Bronchial epithelial cell (primary cell): ENCODE measurements around the gene KCNT2. TPM values are rescaled to one million over a fixed set of nuclear protein-coding genes. Genes with fewer than 3 reads are reported as not detected.

Experiments used
- DNase-seq: peaks from one replicate; pipeline ENCODE4 v3.0.0-alpha.2; 2010; ENCODE audit warnings: low read depth
- FAIRE-seq: peaks from 2 replicates; lab custom pipeline; 2011; peaks lifted over from hg19 to GRCh38; lab: Jason Lieb, UNC
- H3K27me3 ChIP-seq: 2 replicates; pipeline ENCODE4 v1.5.1; 2011; ENCODE audit warnings: low read length; ENCODE audit not compliant: control insufficient read depth, insufficient read depth
- H3K36me3 ChIP-seq: 2 replicates; pipeline ENCODE4 v1.5.1; 2011; ENCODE audit warnings: low read length; ENCODE audit not compliant: control insufficient read depth, insufficient read depth
- H3K4me3 ChIP-seq: 2 replicates; pipeline ENCODE4 v1.5.1; 2011; ENCODE audit warnings: mild to moderate bottlenecking, low read depth, low read length, control low read depth
- total RNA-seq: library from RNA; depleted of rRNA; stranded (reverse); fragments of >200 nt; gene quantifications from 2 replicates; pipeline ENCODE4 v1.2.1, GENCODE V29; 2014
- TF ChIP-seq, protein P1 (sequence below): IDR thresholded peaks from 2 replicates; pipeline ENCODE4 v1.5.1; 2011; ENCODE audit warnings: mild to moderate bottlenecking, moderate library complexity, low read length, control low read depth, inconsistent platforms; ENCODE audit not compliant: insufficient read depth, severe bottlenecking

KCNT2 gene
- total RNA-seq: under 0.01 and 0.38 TPM in 2 replicates

DNA sequence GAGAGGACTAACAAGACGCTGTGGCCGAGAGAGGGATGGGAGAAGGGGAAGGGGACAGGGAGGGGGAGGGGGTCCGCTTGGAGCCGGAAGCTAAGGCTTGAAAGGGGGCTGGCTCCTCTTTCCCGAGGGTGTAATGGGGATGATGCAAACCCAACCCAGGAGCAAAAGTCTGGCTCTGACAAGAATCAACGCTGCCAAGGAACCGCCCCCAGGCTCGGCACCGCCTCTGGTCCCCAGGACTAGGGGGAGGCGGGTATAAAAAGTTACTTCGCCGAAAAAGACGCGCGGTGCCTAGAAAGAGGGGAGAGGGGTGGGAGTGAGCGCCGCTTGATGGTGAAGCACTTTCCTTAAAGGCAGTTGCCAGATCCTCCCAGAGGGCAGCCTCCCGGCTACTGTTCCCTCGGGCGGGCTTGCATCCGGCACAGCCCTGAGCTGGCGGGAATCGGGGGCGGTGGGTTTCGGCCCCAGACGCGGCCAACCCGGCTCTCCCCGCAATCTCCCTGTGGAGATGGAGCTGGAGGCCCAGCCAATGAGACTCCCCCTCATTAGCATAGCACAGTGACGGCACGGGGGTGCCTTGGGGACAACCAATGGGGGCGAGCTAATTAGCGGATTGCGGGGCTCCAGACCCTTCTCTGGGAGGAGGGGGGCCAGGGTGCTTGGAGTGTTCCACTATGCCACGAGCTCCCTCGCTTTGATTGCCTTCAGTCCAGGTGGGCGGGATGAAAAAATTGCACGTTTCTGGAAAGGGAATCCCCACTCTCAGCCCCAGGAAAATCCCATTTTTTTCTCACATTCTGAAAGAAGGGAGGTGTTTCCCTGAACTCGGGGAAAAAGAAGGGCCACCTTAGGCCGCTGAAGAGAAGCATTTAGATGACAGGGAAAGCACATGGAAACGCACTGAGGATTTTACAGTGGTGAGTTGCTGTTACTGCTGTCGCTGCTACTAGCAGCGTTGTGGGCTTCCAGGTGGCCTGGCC, at the start of gene KCNT2:
Gene KCNT2 (minus strand): TSS at position 51 of the 980 bp plus-strand sequence. CDS start 131 bp downstream, outside the sequence.
- TF ChIP-seq, protein P1, sequence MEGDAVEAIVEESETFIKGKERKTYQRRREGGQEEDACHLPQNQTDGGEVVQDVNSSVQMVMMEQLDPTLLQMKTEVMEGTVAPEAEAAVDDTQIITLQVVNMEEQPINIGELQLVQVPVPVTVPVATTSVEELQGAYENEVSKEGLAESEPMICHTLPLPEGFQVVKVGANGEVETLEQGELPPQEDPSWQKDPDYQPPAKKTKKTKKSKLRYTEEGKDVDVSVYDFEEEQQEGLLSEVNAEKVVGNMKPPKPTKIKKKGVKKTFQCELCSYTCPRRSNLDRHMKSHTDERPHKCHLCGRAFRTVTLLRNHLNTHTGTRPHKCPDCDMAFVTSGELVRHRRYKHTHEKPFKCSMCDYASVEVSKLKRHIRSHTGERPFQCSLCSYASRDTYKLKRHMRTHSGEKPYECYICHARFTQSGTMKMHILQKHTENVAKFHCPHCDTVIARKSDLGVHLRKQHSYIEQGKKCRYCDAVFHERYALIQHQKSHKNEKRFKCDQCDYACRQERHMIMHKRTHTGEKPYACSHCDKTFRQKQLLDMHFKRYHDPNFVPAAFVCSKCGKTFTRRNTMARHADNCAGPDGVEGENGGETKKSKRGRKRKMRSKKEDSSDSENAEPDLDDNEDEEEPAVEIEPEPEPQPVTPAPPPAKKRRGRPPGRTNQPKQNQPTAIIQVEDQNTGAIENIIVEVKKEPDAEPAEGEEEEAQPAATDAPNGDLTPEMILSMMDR: no peak
- DNase-seq (peak; percentile 9), FAIRE-seq (no peak)
- no peaks in the 10 kb centered on the region for H3K36me3 ChIP-seq
- H3K4me3 ChIP-seq: peak within 1 kb of the TSS; percentile 51
- H3K27me3 ChIP-seq: no peaks in the 10 kb centered on the region

DNA sequence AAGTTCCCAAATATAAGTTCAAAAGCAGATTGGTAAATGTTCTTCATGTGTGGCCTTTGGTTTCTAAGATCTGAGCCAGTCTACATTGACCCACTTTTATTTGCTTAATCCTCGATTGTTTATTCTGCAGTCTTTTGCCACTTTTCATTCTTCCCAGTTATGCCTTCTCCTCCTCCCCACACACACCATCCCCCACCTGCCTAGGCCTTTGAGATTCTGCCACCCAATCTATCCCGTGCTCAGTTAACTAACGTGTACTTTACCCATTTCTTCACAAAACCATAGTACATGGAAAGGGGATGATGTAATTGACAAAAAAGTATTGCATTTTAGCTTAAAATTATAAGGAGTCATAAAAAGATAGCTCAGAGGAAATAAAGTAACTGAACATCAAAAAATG, 47.3 kb upstream of the KCNT2 start:
- Histone ChIP-seq H3K27me3 (no peaks in the 10 kb centered on the region), H3K4me3 (no peak overlapping the region), H3K36me3 (no peaks in the 10 kb centered on the region)
- DNase-seq (no peak), FAIRE-seq (peak; percentile 18)
- TF ChIP-seq, protein P1: no peak

DNA sequence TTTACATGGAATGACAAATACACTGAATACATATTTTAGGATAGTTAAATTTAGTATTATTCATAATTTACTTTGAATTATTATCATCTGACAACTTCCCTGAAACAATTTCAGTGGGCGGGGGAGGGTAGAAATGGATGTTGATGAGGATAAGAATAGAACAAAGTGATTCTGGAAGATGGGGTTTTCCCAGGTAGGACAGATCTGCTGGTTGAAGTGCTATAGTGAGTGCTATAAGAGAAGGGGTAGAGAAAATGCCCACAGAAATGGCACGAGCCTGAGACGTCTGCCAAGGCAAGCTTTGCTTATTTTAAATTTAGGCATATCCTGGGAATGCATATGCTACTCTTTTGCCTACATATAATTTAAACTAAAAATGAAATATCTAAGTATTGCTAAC, 46.8 kb upstream of the KCNT2 start:
- H3K36me3 ChIP-seq: no peaks in the 10 kb centered on the region
- DNase-seq (no peak), FAIRE-seq (no peak)
- no peak overlapping the region for H3K4me3 ChIP-seq
- no peaks in the 10 kb centered on the region for H3K27me3 ChIP-seq
- TF ChIP-seq, protein P1: no peak

DNA sequence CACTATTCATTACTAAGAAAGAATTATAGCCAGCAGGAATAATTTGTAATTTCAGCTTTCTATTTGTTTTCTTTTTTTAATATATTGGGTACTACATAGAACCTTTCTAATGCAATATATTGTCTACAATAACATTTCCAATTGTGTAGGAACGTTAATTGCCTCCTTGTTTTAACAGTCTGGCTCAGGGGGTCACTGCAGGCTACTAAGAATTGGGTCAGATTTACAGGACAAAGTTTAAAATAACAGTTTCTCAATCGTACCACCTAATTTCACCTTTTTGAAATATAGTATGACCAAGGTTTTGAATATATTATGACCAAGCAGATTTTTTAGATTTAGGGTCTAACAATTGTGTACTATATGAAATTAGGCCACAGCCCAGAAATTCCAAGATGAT, 46.0 kb upstream of the KCNT2 start:
- TF ChIP-seq, protein P1: no peak
- FAIRE-seq (no peak), DNase-seq (no peak)
- Histone ChIP-seq H3K27me3 (no peaks in the 10 kb centered on the region), H3K4me3 (no peak overlapping the region), H3K36me3 (no peaks in the 10 kb centered on the region)

DNA sequence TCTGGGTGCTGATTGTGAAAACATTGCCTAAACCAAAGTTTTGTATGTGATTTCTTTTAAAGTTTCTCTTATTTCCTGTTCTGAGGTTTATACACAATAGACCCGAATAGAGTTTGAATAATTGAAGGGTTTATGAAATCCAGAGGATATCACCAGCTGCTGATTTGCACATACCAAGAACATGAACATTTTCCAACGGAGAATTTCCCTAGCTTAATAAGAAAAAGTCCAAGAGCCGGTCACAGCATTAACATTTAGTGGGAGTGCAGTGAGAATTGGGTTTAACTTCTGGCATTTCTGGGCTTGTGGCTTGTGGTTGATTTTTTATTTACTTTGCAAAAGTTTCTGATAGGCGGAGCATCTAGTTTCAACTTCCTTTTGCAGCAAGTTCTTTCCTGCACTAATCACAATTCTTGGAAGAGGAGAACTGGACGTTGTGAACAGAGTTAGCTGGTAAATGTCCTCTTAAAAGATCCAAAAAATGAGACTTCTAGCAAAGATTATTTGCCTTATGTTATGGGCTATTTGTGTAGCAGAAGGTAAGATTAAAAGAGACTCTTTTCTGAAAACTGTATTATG, 43.5 kb upstream of the KCNT2 start, which contains the start of gene CFH:
Gene CFH (plus strand): TSS at position 407 of the 579 bp plus-strand sequence. CDS start 75 bp downstream, at position 482.
- Histone ChIP-seq H3K27me3 (no peaks in the 10 kb centered on the region), H3K36me3 (no peaks in the 10 kb centered on the region), H3K4me3 (peak within 1 kb of the TSS; percentile 26)
- DNase-seq (peak; percentile 78), FAIRE-seq (no peak)
- TF ChIP-seq, protein P1: no peak
